ENCODE results near the gene MAZ. TPM values are rescaled to one million over a fixed set of nuclear protein-coding genes. Genes with fewer than 3 reads are reported as not detected.

Gene MAZ
- total RNA-seq, 1 donor from 2014 or later: 357 TPM

DNA sequence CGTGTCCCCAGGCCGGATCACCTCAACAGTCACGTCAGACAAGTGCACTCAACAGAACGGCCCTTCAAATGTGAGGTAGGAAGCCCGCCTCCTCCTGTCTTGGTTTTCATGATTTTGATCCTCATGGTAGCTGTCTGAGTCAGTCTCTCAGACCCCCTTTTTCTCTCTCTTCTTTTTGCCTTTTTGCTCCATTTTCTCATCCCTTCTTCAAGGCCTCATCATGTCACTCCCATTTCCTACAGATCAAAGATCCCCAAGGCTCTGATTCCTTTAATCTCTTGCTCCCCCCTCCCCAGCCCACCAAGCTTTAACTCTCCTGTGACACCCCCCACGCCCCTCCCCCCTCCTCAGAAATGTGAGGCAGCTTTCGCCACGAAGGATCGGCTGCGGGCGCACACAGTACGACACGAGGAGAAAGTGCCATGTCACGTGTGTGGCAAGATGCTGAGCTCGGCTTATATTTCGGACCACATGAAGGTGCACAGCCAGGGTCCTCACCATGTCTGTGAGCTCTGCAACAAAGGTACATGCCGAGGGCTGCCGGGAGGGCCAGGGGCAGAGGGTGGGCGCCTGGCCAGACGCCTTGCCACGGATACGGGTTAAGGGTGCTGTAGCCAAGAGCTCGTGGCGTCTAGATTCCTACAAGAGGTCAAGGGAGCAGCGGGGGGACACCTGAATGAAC lies 2.0 kb downstream of the MAZ start:
- intact Hi-C loops (cut with micrococcal nuclease): loop anchor here (5.0 kb wide), 2 partner anchors 889 to 986 kb away; partner anchors contain the start of genes ATXN2L and SRCAP

DNA sequence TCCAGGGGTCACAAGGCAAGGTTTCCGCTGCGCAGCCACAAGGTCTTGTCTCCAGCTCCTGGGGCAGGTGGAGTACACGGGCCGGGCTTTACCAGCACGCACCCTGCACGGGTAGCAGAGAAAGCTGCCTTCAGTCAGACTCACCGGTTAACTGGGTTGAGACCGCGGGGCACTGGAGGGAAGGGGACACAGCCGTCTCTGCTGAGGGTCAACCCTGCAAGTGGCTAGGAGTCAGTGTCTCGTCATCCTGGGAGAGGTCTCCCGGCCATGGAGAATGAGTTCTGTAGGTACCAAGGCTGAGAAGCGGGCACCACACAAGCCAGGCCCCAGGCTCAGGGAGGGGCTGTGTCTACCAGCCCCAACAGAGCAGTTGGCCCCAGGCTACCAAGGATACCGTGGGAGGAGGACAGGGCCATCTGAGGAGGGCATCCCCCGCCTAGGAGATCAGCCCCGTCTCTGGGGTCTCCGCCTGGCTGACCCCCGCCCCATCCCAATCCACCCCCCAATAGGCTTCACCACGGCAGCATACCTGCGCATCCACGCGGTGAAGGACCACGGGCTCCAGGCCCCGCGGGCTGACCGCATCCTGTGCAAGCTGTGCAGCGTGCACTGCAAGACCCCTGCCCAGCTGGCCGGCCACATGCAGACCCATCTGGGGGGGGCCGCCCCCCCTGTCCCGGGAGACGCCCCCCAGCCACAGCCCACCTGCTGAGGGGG lies 2.9 kb downstream of the MAZ start:
- intact Hi-C loops (cut with micrococcal nuclease): loop anchor here (5.0 kb wide), 2 partner anchors 888 to 987 kb away; partner anchors contain the start of genes ATXN2L and SRCAP

DNA sequence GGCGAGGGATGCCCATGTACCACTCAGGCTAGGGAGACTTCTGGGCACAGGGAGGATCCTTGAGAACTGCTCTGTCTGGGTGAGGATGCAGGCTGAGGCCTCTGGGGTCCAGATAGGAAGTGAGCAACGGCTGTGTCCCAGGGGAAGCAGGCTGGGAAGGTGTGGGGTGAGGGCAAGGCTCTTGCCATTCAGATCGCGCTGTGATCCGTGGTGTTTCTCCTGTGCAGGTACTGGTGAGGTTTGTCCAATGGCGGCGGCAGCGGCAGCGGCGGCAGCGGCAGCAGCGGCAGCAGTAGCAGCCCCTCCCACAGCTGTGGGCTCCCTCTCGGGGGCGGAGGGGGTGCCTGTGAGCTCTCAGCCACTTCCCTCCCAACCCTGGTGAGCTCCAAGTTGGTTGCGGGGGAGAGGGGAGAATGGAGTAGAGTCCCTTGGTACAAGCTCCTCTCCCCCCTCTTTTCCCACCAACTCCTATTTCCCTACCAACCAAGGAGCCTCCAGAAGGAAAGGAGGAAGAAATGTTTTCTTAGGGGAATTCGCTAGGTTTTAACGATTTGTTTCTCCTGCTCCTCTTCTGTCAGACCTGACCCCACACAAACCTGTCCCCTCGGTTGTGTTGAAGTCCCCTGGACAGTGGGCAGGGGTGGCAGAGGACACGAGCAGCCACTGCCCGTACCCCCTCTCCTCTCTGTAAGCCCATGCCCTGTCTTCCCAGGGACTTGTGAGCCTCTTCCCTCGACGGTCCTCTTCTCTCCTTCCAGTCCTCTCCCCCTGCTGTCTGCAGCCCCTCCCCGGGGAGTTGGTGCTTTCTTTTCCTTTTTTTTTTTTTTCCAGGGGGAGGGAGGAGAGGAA lies 3.7 kb downstream of the MAZ start:
- intact Hi-C loops (cut with micrococcal nuclease): loop anchor here (5.0 kb wide), 2 partner anchors 887 to 988 kb away; partner anchors contain the start of genes ATXN2L and SRCAP

DNA sequence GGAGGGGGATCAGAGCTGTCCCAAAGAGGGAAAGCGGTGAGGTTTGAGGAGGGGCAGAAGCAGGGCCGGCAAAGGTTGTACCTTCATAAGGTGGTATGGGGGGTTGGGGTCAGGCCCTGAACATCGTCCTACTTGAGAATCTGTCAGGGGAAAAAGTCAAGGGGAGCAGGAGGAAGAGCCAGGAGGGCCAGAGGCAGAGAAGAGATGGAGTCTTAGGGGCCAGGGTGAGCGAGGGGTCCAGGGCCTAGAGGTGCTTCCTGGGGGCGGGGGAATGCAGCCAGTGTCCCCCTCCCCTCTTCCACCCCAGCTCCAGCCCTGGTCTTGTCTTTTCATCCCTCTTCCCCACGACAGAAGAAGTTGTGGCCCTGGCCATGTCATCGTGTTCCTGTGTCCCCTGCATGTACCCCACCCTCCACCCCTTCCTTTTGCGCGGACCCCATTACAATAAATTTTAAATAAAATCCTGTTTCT lies 4.4 kb downstream of the MAZ start:
- intact Hi-C loops (cut with micrococcal nuclease): no loop called here

DNA sequence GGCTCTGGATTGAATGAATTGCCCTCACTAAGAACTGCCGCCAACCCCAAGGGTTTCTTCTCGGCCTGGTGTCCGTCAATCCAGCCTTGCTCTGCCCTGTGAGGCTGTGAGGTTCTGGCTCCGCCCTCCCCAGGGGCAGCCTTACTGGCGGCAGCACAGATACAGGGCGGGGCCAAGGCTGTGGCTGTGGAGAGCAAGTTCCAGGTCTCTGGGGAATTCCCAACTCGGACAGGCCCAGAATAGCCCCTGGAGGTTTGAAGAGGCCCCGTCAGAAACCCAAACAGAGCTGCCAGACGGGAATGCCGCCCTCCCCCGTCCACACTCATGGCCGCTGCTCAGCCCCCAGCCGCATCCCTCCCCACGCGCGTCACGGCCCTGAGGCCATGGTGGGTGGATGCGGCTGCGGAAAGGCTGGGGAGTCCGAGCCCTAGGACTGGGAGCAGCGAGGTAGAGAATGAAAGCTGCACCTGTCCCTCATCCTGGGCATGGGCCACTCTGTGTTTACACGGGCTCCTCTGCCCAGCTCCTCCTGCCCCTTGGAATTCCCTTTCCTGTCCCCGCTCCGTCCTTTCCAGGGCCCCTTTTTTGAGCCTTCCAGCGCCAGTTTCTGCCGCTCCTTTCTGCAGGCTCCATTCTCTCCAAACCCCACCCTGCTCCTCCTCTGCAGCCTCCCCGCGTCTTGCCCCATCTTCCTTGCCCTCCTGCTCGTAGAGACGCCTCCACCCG lies 5.0 kb downstream of the MAZ start:
- intact Hi-C loops (cut with micrococcal nuclease): no loop called here

DNA sequence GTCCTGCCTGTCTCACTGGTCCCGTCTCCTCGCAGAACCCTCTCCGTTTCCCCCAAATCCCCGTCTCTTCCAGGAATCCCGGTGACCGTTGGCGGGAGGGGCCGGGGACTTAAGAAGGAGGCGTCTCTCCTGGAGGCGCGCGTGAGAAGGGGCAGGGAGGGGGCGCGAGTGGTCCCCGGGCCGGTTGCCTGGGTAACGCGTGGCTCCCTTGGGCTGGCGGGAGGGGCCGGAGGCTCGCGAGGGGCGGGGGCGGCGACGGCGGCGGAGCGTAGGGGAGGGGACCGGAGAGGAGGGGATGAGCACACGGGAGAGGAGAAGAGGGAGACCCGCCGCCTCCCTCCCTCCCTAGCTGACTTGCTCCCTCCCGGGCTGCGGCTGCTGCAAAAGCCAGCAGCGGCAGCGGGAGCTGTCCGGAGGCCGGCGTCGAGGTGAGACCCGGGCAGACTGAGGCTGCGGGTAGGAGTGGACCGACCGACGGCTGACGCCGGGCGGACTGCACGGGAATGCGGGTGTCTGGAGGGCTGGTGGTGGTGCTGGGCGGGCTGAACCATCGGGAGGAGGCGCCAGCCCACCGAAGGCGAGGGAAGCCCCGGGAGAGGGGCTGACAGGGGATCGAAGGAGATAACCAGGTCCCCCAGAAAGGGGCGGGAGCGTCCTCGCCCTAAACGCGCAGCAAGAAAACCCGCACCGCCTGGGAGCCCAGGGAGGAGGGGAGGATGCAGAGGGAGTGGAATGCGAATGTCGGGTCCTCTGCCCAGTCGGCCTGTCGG lies 5.8 kb downstream of the MAZ start, which contains the start of gene PRRT2:
Gene PRRT2 (plus strand): TSS at position 298 of the 770 bp plus-strand sequence. CDS start 862 bp downstream, outside the sequence.
- intact Hi-C loops (cut with micrococcal nuclease): no loop called here

DNA sequence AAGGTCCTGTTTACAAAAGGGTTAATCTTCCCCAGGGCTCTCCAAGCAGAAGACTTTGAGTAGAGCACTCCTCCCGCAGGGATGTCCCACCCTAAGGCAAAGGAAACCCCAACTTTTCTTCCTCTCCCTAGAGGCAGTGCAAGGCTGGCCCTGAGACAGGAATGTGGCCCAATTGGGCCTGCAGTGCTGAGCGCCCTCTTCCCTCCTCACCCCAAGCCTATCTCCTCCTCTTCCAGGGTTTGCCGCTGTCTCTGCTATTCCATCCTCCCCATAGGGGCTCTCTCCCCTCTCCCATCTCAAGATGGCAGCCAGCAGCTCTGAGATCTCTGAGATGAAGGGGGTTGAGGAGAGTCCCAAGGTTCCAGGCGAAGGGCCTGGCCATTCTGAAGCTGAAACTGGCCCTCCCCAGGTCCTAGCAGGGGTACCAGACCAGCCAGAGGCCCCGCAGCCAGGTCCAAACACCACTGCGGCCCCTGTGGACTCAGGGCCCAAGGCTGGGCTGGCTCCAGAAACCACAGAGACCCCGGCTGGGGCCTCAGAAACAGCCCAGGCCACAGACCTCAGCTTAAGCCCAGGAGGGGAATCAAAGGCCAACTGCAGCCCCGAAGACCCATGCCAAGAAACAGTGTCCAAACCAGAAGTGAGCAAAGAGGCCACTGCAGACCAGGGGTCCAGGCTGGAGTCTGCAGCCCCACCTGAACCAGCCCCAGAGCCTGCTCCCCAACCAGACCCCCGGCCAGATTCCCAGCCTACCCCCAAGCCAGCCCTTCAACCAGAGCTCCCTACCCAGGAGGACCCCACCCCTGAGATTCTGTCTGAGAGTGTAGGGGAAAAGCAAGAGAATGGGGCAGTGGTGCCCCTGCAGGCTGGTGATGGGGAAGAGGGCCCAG lies 6.7 kb downstream of the MAZ start:
- intact Hi-C loops (cut with micrococcal nuclease): no loop called here

DNA sequence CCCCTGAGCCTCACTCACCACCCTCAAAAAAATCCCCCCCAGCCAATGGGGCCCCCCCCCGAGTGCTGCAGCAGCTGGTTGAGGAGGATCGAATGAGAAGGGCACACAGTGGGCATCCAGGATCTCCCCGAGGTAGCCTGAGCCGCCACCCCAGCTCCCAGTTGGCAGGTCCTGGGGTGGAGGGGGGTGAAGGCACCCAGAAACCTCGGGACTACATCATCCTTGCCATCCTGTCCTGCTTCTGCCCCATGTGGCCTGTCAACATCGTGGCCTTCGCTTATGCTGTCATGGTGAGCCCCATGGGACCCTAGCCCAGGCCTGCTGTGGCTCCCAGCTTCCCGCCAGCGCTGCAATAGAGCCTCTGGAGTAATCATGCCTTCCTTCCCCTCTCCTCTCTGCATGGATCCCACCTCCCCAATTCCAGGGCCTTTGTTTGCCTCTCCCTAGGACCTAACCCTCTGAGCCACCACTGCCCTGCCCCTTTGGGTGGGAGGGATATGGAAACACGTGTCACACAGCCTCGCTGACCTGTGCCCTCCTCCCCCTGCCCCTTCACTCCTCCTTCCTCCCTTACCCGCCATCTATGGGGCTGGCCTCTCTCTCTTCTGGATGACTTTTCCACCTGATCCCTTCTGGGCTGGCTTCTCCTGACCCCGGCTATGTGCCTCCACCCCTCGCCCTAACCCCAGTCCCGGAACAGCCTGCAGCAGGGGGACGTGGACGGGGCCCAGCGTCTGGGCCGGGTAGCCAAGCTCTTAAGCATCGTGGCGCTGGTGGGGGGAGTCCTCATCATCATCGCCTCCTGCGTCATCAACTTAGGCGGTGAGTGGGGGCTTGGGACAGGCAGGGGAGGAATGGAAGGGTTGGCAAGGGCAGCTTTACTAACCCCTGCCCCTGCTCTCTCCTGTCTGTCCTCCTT lies 7.6 kb downstream of the MAZ start:
- intact Hi-C loops (cut with micrococcal nuclease): no loop called here

DNA sequence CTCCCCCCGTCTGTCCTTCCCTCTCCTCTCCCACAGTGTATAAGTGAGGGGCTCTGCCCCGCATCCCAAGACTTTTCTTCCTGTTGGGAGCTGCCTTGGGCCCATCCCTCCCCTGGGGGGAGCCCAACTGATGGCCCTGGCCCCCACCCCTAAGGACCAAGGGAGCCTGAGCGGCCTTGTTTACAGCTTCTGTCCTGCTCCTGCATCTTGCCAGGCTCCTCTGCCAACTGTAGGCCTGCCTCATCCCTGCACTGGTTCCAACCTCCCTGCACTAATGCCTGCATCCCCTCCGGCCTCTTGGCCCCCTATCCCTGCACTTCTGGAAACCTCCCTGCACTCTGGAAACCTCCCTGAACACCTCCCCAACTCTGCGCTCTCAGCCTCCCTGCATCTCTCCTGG lies 8.3 kb downstream of the MAZ start:
- intact Hi-C loops (cut with micrococcal nuclease): no loop called here

DNA sequence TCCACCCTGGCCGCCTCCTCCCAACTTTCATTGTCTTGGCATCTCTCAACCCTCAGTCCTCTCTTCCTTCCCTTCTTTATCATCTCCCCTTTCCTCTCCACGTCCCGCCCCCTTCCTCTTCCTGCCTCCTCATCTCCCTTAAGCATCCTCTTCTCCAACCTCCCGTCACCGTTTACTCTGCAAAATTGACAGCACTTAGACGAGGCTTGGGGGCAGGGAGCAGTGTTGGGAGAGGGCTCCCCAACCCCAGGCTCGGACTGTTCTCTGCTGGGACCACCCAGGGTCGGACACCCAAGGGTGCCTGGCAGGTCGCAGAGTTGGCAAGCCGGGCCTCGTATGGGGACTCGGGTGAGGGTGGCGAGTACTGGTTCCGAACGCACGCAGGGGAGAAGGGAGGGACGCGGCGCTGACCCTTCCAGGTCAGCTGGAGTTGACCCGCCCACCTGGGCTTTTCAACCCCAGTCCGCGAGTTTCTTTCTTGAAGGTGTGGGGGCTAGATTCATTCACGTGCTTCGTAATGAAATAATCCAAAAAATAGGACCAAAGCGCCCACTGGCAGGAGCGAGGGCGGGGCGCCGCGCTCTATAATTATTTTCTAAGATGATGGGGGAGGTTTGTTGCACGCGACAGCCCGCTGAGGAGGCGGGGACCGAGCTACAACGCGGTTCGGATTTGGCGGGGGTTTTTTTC lies 8.8 kb downstream of the MAZ start:
- intact Hi-C loops (cut with micrococcal nuclease): no loop called here

DNA sequence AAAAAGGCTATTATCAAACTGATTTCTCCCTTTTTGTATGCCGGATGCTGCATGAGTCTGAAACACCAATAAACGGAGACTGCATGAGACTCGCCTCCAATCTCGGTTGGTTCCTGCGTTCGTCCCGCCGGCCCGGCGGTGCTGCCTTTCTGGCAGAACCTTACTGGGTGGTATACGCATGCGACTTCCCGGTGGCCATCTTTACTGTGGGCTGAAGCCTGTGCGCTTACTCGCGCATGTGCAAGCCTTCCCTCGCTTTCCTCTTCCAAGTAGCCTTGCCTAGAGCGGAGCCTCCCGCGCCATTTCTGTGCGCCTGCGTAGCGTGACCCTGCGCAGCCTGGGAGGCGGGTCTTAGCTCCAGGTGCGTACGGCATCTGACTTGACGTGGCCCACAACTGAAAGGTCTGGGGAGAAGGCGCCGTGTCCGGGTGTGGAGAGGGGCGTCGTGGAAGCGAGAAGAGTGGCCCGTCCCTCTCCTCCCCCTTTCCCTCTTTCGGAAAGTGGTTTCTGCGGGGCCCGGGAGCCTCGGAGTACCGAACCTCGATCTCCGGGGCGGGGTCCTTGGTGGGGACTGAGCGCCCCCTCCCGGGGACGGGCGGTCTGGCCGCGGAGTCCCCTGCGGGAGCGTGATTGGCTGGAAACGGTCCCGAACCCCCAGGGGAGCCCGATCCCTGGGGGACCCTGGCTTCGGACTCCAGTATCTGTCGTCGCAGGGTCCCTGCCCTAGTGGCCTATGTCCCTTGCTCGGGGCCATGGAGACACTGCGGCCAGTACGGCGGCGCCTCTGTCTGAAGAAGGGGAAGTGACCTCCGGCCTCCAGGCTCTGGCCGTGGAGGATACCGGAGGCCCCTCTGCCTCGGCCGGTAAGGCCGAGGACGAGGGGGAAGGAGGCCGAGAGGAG lies 9.7 kb downstream of the MAZ start, which contains the start of gene PAGR1:
Gene PAGR1 (plus strand): TSS at position 360 of the 901 bp plus-strand sequence. CDS start 374 bp downstream, at position 734.
- intact Hi-C loops (cut with micrococcal nuclease): loop anchor here (1.0 to 2.0 kb wide), 8 partner anchors 9 to 842 kb away; partner anchors contain the start of genes CDIPT, FBRS, KIF22 and TAOK2

DNA sequence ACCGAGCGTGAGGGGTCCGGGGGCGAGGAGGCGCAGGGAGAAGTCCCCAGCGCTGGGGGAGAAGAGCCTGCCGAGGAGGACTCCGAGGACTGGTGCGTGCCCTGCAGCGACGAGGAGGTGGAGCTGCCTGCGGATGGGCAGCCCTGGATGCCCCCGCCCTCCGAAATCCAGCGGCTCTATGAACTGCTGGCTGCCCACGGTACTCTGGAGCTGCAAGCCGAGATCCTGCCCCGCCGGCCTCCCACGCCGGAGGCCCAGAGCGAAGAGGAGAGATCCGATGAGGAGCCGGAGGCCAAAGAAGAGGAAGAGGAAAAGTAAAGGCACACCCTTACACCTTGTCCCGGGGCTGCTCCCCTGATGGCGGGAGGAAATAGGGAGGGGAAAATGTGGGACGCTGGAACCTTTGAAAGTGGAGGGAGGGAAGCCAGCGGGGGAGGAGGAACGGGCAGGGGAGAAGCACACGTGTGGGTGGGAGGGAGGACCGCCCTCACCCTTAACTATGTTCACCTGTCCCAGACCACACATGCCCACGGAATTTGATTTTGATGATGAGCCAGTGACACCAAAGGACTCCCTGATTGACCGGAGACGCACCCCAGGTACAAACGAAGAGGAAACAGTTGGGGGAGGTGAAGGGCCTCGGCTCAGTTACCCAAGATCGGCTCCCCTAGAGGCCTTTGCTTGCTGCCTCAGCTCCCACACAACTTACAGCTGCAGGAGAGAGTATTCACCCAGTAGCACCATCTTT lies 10.5 kb downstream of the MAZ start:
- intact Hi-C loops (cut with micrococcal nuclease): loop anchor here (1.0 to 2.0 kb wide), 8 partner anchors 8 to 841 kb away; partner anchors contain the start of genes CDIPT, FBRS, KIF22 and TAOK2

DNA sequence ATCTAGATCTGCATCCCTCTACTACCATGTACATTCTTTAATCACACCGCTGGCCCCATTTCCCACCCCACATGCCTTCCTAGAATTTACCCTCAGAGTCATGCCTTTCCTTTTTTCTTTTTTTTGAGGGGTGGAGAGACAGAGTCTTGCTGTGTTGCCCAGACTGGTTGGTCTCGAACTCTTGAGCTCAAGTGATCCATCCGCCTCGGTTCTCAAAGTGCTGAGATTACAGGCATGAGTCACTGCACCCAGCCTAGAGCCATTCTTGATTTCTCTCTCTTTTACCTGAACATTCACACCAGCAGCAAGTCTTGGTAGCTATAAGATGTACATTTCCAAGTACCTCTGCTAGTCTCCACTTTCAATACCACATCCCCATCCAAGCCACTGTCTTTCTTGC lies 11.8 kb downstream of the MAZ start:
- intact Hi-C loops (cut with micrococcal nuclease): no loop called here

DNA sequence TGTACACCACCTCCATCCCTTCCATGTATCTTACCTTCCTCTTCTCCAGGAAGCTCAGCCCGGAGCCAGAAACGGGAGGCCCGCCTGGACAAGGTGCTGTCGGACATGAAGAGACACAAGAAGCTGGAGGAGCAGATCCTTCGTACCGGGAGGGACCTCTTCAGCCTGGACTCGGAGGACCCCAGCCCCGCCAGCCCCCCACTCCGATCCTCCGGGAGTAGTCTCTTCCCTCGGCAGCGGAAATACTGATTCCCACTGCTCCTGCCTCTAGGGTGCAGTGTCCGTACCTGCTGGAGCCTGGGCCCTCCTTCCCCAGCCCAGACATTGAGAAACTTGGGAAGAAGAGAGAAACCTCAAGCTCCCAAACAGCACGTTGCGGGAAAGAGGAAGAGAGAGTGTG lies 13.2 kb downstream of the MAZ start:
- intact Hi-C loops (cut with micrococcal nuclease): no loop called here

DNA sequence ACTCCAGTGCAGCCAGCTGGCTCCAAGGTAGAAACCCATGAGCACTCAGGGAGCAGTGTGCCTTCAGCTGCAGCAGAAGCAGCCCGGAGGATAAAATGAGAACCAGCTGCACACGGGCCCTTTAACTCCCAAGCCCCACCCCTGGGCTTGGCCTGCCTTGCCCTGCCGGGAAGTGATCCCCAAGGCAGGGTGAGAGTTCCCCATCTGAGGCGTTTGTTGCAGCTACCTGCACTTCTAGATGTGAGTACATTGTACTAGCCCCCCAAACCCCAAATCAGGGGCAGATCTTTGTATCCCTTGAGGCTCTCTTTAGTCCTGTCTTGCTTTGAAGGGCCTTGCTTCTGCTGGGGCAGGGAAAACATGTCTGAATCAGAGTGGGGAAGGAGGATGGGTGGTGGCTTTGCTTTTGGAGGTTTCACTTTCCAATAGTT lies 14.0 kb downstream of the MAZ start, which contains the start of gene MVP:
Gene MVP (plus strand): TSS at position 192 of the 431 bp plus-strand sequence. CDS start 10,088 bp downstream, outside the sequence.
- intact Hi-C loops (cut with micrococcal nuclease): loop anchor here (1.0 to 10.0 kb wide), 7 partner anchors 15 to 207 kb away; partner anchors contain the start of genes C16orf54, CDIPT, KCTD13 and TMEM219
